Smooth muscle cell of the pulmonary artery (primary cell): ENCODE data around the gene FAM221A. TPM values are rescaled to one million over a fixed set of nuclear protein-coding genes. Genes with fewer than 3 reads are reported as not detected.

Source experiments
- total RNA-seq: library from RNA; depleted of rRNA; stranded (reverse); fragments of >200 nt; gene quantifications from 2 replicates; pipeline ENCODE4 v1.2.3, GENCODE V29; 2014

The FAM221A gene
- total RNA-seq: 1.4 and 1.5 TPM in 2 replicates

GRCh38 chr7:23679898-23680413, at the start of gene FAM221A:
FAM221A (plus strand) TSS chr7:23680199; CDS start chr7:23680219, 20 bp downstream.

GRCh38 chr7:23710000-23710399, 30.0 kb downstream of the FAM221A start, which contains the start of gene STK31:
STK31 (plus strand) TSS chr7:23710219; CDS start chr7:23710286, 67 bp downstream.

Other genes with a start within 250 kb of the FAM221A start
- gene IGF2BP3, start 209.7 kb upstream of the FAM221A start, total RNA-seq: 20.2 and 77.8 TPM in 2 replicates
- 22.9 and 24.2 TPM in 2 replicates for gene TRA2A, start 148.2 kb upstream of the FAM221A start, total RNA-seq
- 8.3 and 8.7 TPM in 2 replicates for gene CCDC126, start 82.8 kb upstream of the FAM221A start, total RNA-seq
- not detected in 2 replicates for gene STK31, start 30.0 kb downstream of the FAM221A start, total RNA-seq